ENCODE measurements around the gene DTNBP1. TPM values are rescaled to one million over a fixed set of nuclear protein-coding genes. Genes with fewer than 3 reads are reported as not detected.

The DTNBP1 gene
- polyA plus RNA-seq, 3 donors, result 9.3 to 15.0 (median 13.4) TPM

- 85 to 88% (median 88%) methylated on average over 20 of the region's 20 CpGs for WGBS, 3 donors
- no peak overlapping the region for H3K27ac ChIP-seq (ENCODE audit: low read depth, low read length)
These were observed 160.1 kb downstream of the DTNBP1 start for GRCh38 chr6:15502446-15503345.

GRCh38 chr6:15501826-15502445, 160.9 kb downstream of the DTNBP1 start:
- H3K27ac ChIP-seq (ENCODE audit: low read depth, low read length), result no peak overlapping the region
- WGBS, 3 donors, result 39 to 68% (median 50%) methylated on average over 19 of the region's 19 CpGs

DNA sequence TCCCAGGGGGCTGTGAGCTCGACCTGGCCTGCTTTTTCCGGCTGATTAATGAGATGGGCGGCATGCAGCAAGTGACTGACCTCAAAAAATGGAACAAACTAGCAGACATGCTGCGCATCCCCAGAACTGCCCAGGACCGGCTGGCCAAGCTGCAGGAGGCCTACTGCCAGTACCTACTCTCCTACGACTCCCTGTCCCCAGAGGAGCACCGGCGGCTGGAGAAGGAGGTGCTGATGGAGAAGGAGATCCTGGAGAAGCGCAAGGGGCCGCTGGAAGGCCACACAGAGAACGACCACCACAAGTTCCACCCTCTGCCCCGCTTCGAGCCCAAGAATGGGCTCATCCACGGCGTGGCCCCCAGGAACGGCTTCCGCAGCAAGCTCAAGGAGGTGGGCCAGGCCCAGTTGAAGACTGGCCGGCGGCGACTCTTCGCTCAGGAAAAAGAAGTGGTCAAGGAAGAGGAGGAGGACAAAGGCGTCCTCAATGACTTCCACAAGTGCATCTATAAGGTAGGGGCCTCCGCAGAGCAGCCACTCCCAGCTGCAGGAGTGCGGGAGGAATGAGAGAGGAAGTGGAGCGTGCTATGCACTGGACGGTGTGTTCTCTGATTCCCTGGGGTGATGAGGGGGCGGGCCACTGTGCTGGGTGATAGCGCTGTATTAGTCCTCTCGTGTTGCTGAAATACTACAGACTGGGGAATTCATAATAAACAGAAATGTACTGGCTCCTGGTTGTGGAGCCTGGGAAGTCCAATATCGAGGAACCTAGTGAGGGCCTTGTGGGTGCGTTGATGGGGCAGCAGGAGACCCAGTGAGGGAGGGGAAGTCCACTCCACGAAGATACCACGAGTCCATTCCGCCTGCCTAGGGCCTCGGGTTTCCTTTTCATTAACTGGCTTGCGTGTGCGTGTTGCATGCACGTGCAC, 161.7 kb downstream of the DTNBP1 start:
- 81 to 93% (median 88%) methylated on average over 38 of the region's 38 CpGs for WGBS, 3 donors
- H3K27ac ChIP-seq (ENCODE audit: low read depth, low read length), result no peak overlapping the region

GRCh38 chr6:15500078-15500740, 162.6 kb downstream of the DTNBP1 start:
- WGBS, 3 donors, result 92 to 96% (median 93%) methylated on average over 16 of the region's 16 CpGs
- no peak overlapping the region for H3K27ac ChIP-seq (ENCODE audit: low read depth, low read length)

DNA sequence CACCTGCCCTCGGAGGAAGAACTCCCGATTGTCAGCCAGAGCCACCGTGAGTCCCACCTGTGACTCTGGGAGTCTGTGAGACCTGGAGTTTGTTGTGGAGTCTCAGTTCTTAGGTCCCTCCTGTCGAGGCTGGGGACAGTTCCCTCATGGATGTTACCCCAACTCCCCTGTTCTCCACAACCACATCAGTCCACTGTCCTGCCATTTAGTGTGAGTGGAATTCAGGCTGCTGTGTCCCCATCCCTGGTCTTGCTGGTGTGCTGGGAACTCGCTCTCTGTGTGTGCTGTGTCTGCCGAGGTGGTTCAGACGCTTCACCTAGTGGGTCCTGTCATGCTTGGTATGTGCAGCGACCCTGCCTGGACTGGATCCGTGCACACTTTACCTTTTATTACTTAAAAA, 163.2 kb downstream of the DTNBP1 start:
- WGBS, 3 donors, result 96% methylated on average over 9 of the region's 9 CpGs
- H3K27ac ChIP-seq (ENCODE audit: low read depth, low read length), result no peak overlapping the region

- 95 to 98% (median 97%) methylated on average over 12 of the region's 12 CpGs for WGBS, 3 donors
- H3K27ac ChIP-seq (ENCODE audit: low read depth, low read length), result no peak overlapping the region
These were observed 163.7 kb downstream of the DTNBP1 start for GRCh38 chr6:15499125-15499524.

GRCh38 chr6:15498640-15499039, 164.2 kb downstream of the DTNBP1 start:
- no peak overlapping the region for H3K27ac ChIP-seq (ENCODE audit: low read depth, low read length)
- 85 to 90% (median 89%) methylated on average over 12 of the region's 12 CpGs for WGBS, 3 donors

DNA sequence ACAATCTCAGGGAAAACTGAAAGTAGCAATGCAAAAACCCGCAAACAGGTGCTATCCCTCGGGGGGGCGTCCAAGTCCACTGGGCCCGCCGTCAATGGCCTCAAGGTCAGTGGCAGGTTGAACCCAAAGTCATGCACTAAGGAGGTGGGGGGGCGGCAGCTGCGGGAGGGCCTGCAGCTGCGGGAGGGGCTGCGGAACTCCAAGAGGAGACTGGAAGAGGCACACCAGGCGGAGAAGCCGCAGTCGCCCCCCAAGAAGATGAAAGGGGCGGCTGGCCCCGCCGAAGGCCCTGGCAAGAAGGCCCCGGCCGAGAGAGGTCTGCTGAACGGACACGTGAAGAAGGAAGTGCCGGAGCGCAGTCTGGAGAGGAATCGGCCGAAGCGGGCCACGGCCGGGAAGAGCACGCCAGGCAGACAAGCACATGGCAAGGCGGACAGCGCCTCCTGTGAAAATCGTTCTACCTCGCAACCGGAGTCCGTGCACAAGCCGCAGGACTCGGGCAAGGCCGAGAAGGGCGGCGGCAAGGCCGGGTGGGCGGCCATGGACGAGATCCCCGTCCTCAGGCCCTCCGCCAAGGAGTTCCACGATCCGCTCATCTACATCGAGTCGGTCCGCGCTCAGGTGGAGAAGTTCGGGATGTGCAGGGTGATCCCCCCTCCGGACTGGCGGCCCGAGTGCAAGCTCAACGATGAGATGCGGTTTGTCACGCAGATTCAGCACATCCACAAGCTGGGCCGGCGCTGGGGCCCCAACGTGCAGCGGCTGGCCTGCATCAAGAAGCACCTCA, 166.3 kb downstream of the DTNBP1 start:
- 96 to 98% (median 97%) methylated on average over 55 to 60 of the region's 60 CpGs for WGBS, 3 donors
- no peak overlapping the region for H3K27ac ChIP-seq (ENCODE audit: low read depth, low read length)

- WGBS, 3 donors, result 64 to 84% (median 69%) methylated on average over 10 of the region's 10 CpGs
- no peak overlapping the region for H3K27ac ChIP-seq (ENCODE audit: low read depth, low read length)
These were observed 167.4 kb downstream of the DTNBP1 start for GRCh38 chr6:15495375-15495901.

DNA sequence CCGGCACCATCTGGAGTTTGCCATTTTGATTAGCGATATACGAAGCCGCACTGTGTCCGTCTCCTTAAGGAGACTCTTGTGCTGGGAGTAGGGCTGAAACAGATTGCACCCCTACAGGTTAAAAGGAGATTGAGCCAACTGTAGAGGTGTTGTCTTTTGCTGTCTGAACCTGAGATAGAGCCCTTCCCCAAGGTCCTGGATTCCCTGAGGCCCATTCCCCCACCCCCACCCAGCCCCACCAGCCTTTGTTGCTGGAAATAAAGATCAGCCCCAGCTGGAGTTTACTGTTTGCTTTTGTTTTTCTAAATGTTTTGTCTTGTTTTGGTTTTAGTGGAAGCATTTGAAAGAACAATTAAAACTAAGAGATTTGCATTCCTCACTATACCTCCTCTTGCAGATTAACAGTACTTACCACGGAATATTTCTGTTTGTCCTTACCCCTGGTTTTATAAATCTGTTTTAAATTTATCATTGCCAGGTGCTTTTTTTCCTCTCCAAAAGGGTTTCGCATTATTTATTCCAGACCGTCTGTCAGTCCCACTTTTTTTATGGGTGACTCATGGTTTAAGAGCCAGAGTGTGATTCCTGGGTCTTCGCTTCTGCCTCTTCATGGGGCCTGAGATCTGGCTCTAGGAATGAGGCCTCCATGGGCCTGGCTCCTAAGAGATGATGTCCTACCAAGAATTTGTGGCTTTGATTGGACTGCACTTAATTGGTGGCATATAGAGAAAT, 169.2 kb downstream of the DTNBP1 start:
- no peak overlapping the region for H3K27ac ChIP-seq (ENCODE audit: low read depth, low read length)
- 92 to 96% (median 93%) methylated on average over 9 of the region's 9 CpGs for WGBS, 3 donors

- WGBS, 3 donors, result 65 to 77% (median 72%) methylated on average over 5 of the region's 5 CpGs
- H3K27ac ChIP-seq (ENCODE audit: low read depth, low read length), result no peak overlapping the region
These were observed 170.9 kb downstream of the DTNBP1 start for GRCh38 chr6:15491986-15492269.

GRCh38 chr6:15491255-15491985, 171.4 kb downstream of the DTNBP1 start:
- no peak overlapping the region for H3K27ac ChIP-seq (ENCODE audit: low read depth, low read length)
- 13 to 15% (median 14%) methylated on average over 9 of the region's 9 CpGs for WGBS, 3 donors

- H3K27ac ChIP-seq (ENCODE audit: low read depth, low read length), result no peak overlapping the region
- 72 to 87% (median 78%) methylated on average over 11 of the region's 11 CpGs for WGBS, 3 donors
These were observed 172.4 kb downstream of the DTNBP1 start for GRCh38 chr6:15490242-15491100.

DNA sequence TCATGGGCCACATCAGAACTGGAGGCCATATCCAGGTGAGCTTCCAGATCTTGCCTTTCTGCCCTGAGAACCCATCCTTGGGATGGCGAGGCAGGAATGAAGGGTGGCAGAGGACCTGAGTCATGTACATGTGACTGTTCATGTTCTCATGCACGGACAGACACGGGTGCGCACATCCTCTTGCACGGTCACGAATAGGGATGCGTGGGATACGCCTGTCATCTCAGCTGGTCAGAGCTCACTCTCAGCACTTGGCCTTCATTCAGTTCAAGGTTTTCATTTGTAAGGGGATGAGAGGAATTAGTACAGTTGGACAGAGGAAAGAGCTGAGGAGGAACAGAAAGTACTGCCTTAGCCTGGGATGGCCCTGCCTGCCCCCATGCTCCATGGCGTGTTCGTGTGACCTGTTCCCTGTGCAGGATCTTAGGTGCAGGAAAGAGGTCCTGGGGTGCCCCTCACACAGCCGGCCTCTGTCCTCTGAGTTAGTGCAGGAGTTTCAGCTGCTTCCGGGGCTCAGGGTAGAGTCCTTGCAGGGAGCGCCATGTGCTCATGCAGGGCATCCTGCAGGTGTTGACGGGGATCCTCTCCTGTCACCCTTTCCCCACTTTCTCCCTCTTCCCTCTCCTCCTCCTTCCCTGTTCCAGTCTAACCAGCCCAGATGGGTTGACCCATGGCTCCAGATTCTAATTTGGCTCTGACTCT, 173.4 kb downstream of the DTNBP1 start:
- 82 to 95% (median 86%) methylated on average over 13 to 14 of the region's 14 CpGs for WGBS, 3 donors
- no peak overlapping the region for H3K27ac ChIP-seq (ENCODE audit: low read depth, low read length)

- H3K27ac ChIP-seq (ENCODE audit: low read depth, low read length), result no peak overlapping the region
- 95 to 98% (median 96%) methylated on average over 13 of the region's 13 CpGs for WGBS, 3 donors
These were observed 175.6 kb downstream of the DTNBP1 start for GRCh38 chr6:15487262-15487661.

Data from adipose tissue (tissue), 3 donors.